Keratinocyte (primary cell): ENCODE measurements around the gene STATH. TPM values are rescaled to one million over a fixed set of nuclear protein-coding genes. Genes with fewer than 3 reads are reported as not detected.
"Not testable (repeated sequence)": the region's sequence is repeated elsewhere in the genome, so short reads cannot be mapped to it uniquely, and the experiment has no call there.

Source experiments
- DNase-seq: peaks from one replicate; pipeline ENCODE4 v3.0.0-alpha.2; 2011; ENCODE audit warnings: low read depth, missing footprints, low spot score
- FAIRE-seq: peaks from 2 replicates; lab custom pipeline; 2011; peaks lifted over from hg19 to GRCh38; lab: Jason Lieb, UNC
- H2AFZ ChIP-seq: 2 replicates; pipeline ENCODE4 v1.6.0; 2012; ENCODE audit warnings: low read length, control low read depth, inconsistent platforms; ENCODE audit not compliant: control insufficient read depth
- H3K27ac ChIP-seq: 2 replicates; pipeline ENCODE4 v1.5.1; 2011; ENCODE audit warnings: low read length; ENCODE audit not compliant: control insufficient read depth, insufficient read depth
- H3K27me3 ChIP-seq: 3 replicates; pipeline ENCODE4 v1.6.0; 2011; ENCODE audit warnings: low read length; ENCODE audit not compliant: control insufficient read depth, insufficient read depth; ENCODE audit errors: extremely low read depth
- H3K36me3 ChIP-seq, 2 experiments: 2 replicates in 1 of 2; 3 replicates in 1 of 2; pipeline ENCODE4 v1.5.1; 2011; ENCODE audit warnings: low read length in 2 of 2, mild to moderate bottlenecking in 1 of 2; ENCODE audit not compliant: control insufficient read depth in 2 of 2, insufficient read depth in 2 of 2; ENCODE audit errors: extremely low read depth in 1 of 2
- H3K4me1 ChIP-seq: 3 replicates; pipeline ENCODE4 v1.5.1; 2011; ENCODE audit warnings: low read length; ENCODE audit not compliant: control insufficient read depth, insufficient read depth; ENCODE audit errors: extremely low read depth
- H3K4me2 ChIP-seq: 3 replicates; pipeline ENCODE4 v1.6.0; 2011; ENCODE audit warnings: low read depth, low read length; ENCODE audit not compliant: control insufficient read depth, insufficient read depth; ENCODE audit errors: extremely low read depth
- H3K4me3 ChIP-seq, 3 experiments: fragments of 200-600 bp in 1 of 3; sonication (generic) in 1 of 3; 2 replicates in 2 of 3; 3 replicates in 1 of 3; pipeline ENCODE4 v1.5.1; 2011 to 2016; ENCODE audit warnings: low read length in 3 of 3, mild to moderate bottlenecking in 3 of 3, control low read depth in 2 of 3, inconsistent platforms in 1 of 3, low read depth in 1 of 3, mixed read lengths in 1 of 3, mixed run types in 1 of 3, moderate library complexity in 1 of 3; ENCODE audit not compliant: control insufficient read depth in 2 of 3, insufficient read depth in 2 of 3; ENCODE audit errors: extremely low read depth in 1 of 3
- H3K79me2 ChIP-seq: 2 replicates; pipeline ENCODE4 v1.6.0; 2012; ENCODE audit warnings: low read length; ENCODE audit not compliant: control insufficient read depth, insufficient read depth
- H3K9ac ChIP-seq: 3 replicates; pipeline ENCODE4 v1.6.0; 2011; ENCODE audit warnings: low read length; ENCODE audit not compliant: control insufficient read depth, insufficient read depth; ENCODE audit errors: extremely low read depth
- H3K9me1 ChIP-seq: 3 replicates; pipeline ENCODE4 v1.6.0; 2011; ENCODE audit warnings: low read length; ENCODE audit not compliant: control insufficient read depth, insufficient read depth; ENCODE audit errors: extremely low read depth
- H3K9me3 ChIP-seq: 2 replicates; pipeline ENCODE4 v1.5.1; 2012; ENCODE audit warnings: low read depth, low read length; ENCODE audit not compliant: control insufficient read depth
- H4K20me1 ChIP-seq: 3 replicates; pipeline ENCODE4 v1.6.0; 2011; ENCODE audit warnings: low read length; ENCODE audit not compliant: control insufficient read depth, insufficient read depth; ENCODE audit errors: extremely low read depth
- EZH2 ChIP-seq: IDR thresholded peaks from one replicate; pipeline ENCODE4 v1.6.1; 2012; ENCODE audit warnings: inconsistent platforms, mild to moderate bottlenecking, low read length, moderate library complexity
- dilution Hi-C: fragments of 300-500 bp; cut with MboI; formaldehyde crosslinking; loops from one replicate; pipeline ENCODE4 v1.7.0; 2020; ENCODE audit warnings: low sequenced_read_pairs; ENCODE audit not compliant: extremely low pct_ligation_motif_present
- polyA plus RNA-seq, 5 experiments: library from polyadenylated mRNA; depleted of rRNA in 3 of 5; stranded (reverse) in 3 of 5; stranded (forward) in 1 of 5; unstranded in 1 of 5; fragments of >200 nt; gene quantifications; 1 replicate in 1 of 5; 2 replicates in 3 of 5; 3 replicates in 1 of 5; pipeline versions ENCODE4 v1.2.1 to v1.2.3, GENCODE V29; 2011 to 2012; ENCODE audit warnings: missing spikeins in 2 of 5, low read depth in 1 of 5, low replicate concordance in 1 of 5
- TF ChIP-seq, protein P1 (sequence below), 3 experiments: IDR thresholded peaks in 1 of 3; conservative IDR thresholded peaks in 1 of 3; optimal IDR thresholded peaks in 1 of 3; 2 replicates in 2 of 3; 3 replicates in 1 of 3; pipeline versions ENCODE3 to v1.5.1; 2011; ENCODE audit warnings: low read length in 3 of 3, mild to moderate bottlenecking in 3 of 3, moderate library complexity in 2 of 3, control low read depth in 1 of 3, inconsistent platforms in 1 of 3; ENCODE audit not compliant: insufficient read depth in 2 of 3; ENCODE audit errors: extremely low read depth in 1 of 3

The STATH gene
- polyA plus RNA-seq, 1 donor (not counting 4 experiments of a cell fraction or from before 2014, with no cell fraction given): not detected

DNA sequence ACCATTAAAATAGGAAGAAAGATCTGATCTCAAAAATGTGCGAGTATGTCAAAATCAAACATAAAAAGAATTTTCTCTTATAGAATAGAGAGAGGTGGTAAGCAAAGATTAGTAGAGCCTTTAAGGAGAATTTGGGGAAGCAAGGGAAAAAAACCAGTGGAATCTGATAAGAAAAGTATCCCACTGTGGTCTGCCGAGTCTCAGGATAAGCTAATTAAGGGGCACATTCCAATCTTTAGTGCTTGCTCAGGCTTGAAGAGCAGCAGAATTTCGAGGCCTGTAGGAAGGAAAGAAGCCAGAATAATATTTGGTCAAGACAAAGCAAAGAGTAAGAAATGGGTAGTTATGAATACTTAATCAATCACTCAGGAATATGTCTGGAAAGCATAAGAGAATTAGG is 13.0 kb downstream of the STATH start:
- TF ChIP-seq, protein P1, sequence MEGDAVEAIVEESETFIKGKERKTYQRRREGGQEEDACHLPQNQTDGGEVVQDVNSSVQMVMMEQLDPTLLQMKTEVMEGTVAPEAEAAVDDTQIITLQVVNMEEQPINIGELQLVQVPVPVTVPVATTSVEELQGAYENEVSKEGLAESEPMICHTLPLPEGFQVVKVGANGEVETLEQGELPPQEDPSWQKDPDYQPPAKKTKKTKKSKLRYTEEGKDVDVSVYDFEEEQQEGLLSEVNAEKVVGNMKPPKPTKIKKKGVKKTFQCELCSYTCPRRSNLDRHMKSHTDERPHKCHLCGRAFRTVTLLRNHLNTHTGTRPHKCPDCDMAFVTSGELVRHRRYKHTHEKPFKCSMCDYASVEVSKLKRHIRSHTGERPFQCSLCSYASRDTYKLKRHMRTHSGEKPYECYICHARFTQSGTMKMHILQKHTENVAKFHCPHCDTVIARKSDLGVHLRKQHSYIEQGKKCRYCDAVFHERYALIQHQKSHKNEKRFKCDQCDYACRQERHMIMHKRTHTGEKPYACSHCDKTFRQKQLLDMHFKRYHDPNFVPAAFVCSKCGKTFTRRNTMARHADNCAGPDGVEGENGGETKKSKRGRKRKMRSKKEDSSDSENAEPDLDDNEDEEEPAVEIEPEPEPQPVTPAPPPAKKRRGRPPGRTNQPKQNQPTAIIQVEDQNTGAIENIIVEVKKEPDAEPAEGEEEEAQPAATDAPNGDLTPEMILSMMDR (optimal IDR thresholded peaks at IDR 0.05 in 1 of 3, IDR thresholded peaks at IDR 0.05 in 1 of 3, conservative IDR thresholded peaks at IDR 0.05 in 1 of 3; ENCODE audit: extremely low read depth in 1 of 3, insufficient read depth in 2 of 3, low read length in 3 of 3): no peak
- TF ChIP-seq EZH2: no peak
- Histone ChIP-seq H3K27me3 (no peaks in the 10 kb centered on the region), H3K9me1 (no peaks in the 10 kb centered on the region), H3K79me2 (no peaks in the 10 kb centered on the region), H3K4me1 (no peaks in the 10 kb centered on the region), H2AFZ (no peak overlapping the region), H3K9me3 (no peaks in the 10 kb centered on the region), H3K27ac (no peak overlapping the region), H3K4me3 (no peak overlapping the region), H3K4me2 (no peak overlapping the region), H3K36me3 (no peaks in the 10 kb centered on the region), H3K9ac (no peak overlapping the region), H4K20me1 (no peaks in the 10 kb centered on the region)
- DNase-seq (no peak), FAIRE-seq (no peak)
- dilution Hi-C loops: no loop called here

DNA sequence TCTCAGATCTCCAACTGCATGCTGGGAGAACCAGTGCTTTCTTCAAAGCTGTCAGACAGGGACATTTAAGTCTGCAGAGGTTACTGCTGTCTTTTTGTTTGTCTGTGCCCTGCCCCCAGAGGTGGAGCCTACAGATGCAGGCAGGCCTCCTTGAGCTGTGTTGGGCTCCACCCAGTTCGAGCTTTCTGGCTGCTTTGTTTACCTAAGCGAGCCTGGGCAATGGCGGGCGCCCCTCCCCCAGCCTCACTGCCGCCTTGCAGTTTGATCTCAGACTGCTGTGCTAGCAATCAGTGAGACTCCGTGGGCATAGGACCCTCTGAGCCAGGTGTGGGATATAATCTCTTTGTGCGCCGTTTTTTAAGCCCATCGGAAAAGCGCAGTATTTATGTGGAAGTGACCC is 23.2 kb downstream of the STATH start:
- DNase-seq, H3K36me3 ChIP-seq, H3K4me3 ChIP-seq, H3K4me2 ChIP-seq, H3K9me3 ChIP-seq, H3K9me1 ChIP-seq, H3K27ac ChIP-seq, H2AFZ ChIP-seq, H3K9ac ChIP-seq, H4K20me1 ChIP-seq, H3K79me2 ChIP-seq, dilution Hi-C loops, FAIRE-seq, H3K27me3 ChIP-seq, H3K4me1 ChIP-seq: not testable (repeated sequence)

DNA sequence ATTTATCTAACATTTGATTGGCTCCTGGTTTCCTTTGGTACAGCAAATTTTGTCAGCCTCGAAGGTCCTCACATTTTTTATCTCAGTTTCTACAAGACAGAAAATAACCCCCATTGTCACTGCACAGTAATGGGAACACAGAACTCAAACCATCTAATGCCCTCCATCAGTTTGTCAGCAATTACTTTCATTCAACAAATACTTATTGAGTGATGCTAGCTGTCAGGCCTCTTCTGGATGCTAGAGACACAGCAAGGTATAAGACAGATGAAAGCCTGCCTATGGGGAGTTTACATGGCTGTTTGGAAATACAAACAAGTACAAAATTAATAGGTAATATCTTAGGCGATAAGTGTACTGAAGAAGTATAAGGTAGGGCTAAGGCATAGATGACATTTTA is 27.5 kb downstream of the STATH start:
- Histone ChIP-seq H2AFZ (no peak overlapping the region), H3K4me1 (no peaks in the 10 kb centered on the region), H3K4me2 (no peak overlapping the region), H4K20me1 (no peaks in the 10 kb centered on the region), H3K9ac (no peak overlapping the region), H3K4me3 (no peak overlapping the region), H3K9me3 (no peaks in the 10 kb centered on the region), H3K9me1 (no peaks in the 10 kb centered on the region), H3K79me2 (no peaks in the 10 kb centered on the region), H3K27me3 (no peaks in the 10 kb centered on the region), H3K36me3 (no peaks in the 10 kb centered on the region), H3K27ac (no peak overlapping the region)
- no peak for DNase-seq
- dilution Hi-C loops: no loop called here
- no peak for FAIRE-seq
- no peak for TF ChIP-seq EZH2
- TF ChIP-seq, protein P1 (optimal IDR thresholded peaks at IDR 0.05 in 1 of 3, IDR thresholded peaks at IDR 0.05 in 1 of 3, conservative IDR thresholded peaks at IDR 0.05 in 1 of 3; ENCODE audit: extremely low read depth in 1 of 3, insufficient read depth in 2 of 3, low read length in 3 of 3): no peak
